ENCODE results near the gene BANF2.

DNA sequence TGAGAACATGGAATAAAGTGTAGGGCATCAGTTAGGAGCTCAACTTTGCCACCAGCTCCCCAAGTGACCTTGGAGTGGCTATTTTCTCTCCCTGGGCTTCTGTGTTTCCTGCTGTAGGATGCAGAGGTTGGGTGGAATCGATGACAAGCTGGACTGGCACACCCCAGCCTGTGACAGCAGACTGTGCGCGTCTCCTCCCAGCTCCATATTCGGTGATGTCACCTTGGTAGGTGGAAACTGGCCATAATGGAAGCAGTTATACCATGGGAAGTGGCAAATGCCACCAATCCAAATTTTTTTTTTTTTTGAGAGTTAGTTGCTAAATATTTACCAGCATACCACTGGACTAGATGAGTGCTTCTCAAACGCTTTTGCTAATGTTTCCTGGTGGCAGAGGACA, 85.2 kb downstream of the BANF2 start:
- TF ChIP-seq, protein P1, sequence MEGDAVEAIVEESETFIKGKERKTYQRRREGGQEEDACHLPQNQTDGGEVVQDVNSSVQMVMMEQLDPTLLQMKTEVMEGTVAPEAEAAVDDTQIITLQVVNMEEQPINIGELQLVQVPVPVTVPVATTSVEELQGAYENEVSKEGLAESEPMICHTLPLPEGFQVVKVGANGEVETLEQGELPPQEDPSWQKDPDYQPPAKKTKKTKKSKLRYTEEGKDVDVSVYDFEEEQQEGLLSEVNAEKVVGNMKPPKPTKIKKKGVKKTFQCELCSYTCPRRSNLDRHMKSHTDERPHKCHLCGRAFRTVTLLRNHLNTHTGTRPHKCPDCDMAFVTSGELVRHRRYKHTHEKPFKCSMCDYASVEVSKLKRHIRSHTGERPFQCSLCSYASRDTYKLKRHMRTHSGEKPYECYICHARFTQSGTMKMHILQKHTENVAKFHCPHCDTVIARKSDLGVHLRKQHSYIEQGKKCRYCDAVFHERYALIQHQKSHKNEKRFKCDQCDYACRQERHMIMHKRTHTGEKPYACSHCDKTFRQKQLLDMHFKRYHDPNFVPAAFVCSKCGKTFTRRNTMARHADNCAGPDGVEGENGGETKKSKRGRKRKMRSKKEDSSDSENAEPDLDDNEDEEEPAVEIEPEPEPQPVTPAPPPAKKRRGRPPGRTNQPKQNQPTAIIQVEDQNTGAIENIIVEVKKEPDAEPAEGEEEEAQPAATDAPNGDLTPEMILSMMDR (IDR thresholded peaks at IDR 0.05; ENCODE audit: low read depth, low read length, poor library complexity, severe bottlenecking) = no peak
- no peak for TF ChIP-seq EZH2phosphoT487 (IDR thresholded peaks at IDR 0.05; ENCODE audit: borderline replicate concordance, low read length)
